Stimulated activated naive CD4-positive, alpha-beta T cell treated with Interleukin-2 at 50 U/mL for 16 hours (primary cell): ENCODE data around the gene TMPRSS13.
"Not testable (repeated sequence)": the region's sequence is repeated elsewhere in the genome, so short reads cannot be mapped to it uniquely, and the experiment has no call there.

Source experiments
- DNase-seq: peaks from one replicate; lab custom pipeline; 2025; lab: John Stamatoyannopoulos, UW

Gene TMPRSS13

GRCh38 chr11:117871160-117871559, 58.0 kb downstream of the TMPRSS13 start:
- no peak for DNase-seq

GRCh38 chr11:117870103-117870952, 58.9 kb downstream of the TMPRSS13 start:
- DNase-seq = no peak

- no peak for DNase-seq
Measured at GRCh38 chr11:117869604-117870003, 59.6 kb downstream of the TMPRSS13 start.

- DNase-seq = no peak
Measured at GRCh38 chr11:117868815-117869561, 60.2 kb downstream of the TMPRSS13 start.

GRCh38 chr11:117868088-117868487, 61.1 kb downstream of the TMPRSS13 start:
- DNase-seq = no peak

GRCh38 chr11:117866526-117866925, 62.7 kb downstream of the TMPRSS13 start:
- no peak for DNase-seq

- not testable (repeated sequence) for DNase-seq
Measured at GRCh38 chr11:117865546-117865945, 63.7 kb downstream of the TMPRSS13 start.

- DNase-seq = no peak
Measured at GRCh38 chr11:117863383-117863782, 65.8 kb downstream of the TMPRSS13 start.

GRCh38 chr11:117862753-117863152, 66.4 kb downstream of the TMPRSS13 start:
- no peak for DNase-seq

- no peak for DNase-seq
Measured at GRCh38 chr11:117862019-117862725, 67.0 kb downstream of the TMPRSS13 start.

- DNase-seq = no peak
Measured at GRCh38 chr11:117861151-117862018, 67.8 kb downstream of the TMPRSS13 start.

GRCh38 chr11:117860139-117860538, 69.1 kb downstream of the TMPRSS13 start:
- no peak for DNase-seq

- DNase-seq = no peak
Measured at GRCh38 chr11:117859488-117860112, 69.6 kb downstream of the TMPRSS13 start.

- no peak for DNase-seq
Measured at GRCh38 chr11:117859061-117859460, 70.1 kb downstream of the TMPRSS13 start.

- no peak for DNase-seq
Measured at GRCh38 chr11:117857734-117858414, 71.3 kb downstream of the TMPRSS13 start.

- DNase-seq = no peak
Measured at GRCh38 chr11:117855912-117856651, 73.1 kb downstream of the TMPRSS13 start.

- DNase-seq = no peak
Measured at GRCh38 chr11:117855186-117855845, 73.9 kb downstream of the TMPRSS13 start.

GRCh38 chr11:117852309-117852708, 76.9 kb downstream of the TMPRSS13 start:
- no peak for DNase-seq

- DNase-seq = no peak
Measured at GRCh38 chr11:117851852-117852251, 77.3 kb downstream of the TMPRSS13 start.
